Measurements from ENCODE around the gene TMEM217.

Gene TMEM217

GRCh38 chr6:37253486-37254007, 4.4 kb downstream of the TMEM217 start:
- no peak overlapping the region for H3K9ac ChIP-seq (ENCODE audit: low read length)
- H3K4me1 ChIP-seq (ENCODE audit: low read length), result peaks cover 8% of the 10 kb centered on the region
- no peak for DNase-seq

GRCh38 chr6:37251211-37251780, 6.6 kb downstream of the TMEM217 start:
- DNase-seq, result no peak
- Histone ChIP-seq H3K4me1 (ENCODE audit: low read length) (no peaks in the 10 kb centered on the region), H3K4me2 (ENCODE audit: low read depth, low read length) (no peak overlapping the region)

More at GRCh38 chr6:37253486-37254007, 4.4 kb downstream of the TMEM217 start:
- H3K9me3 ChIP-seq (replicated peaks; ENCODE audit: insufficient read depth, low read length), result no peaks in the 10 kb centered on the region
- no peaks in the 10 kb centered on the region for H4K20me1 ChIP-seq (ENCODE audit: insufficient read depth, low read length)
- no peaks in the 10 kb centered on the region for H3K9me2 ChIP-seq (replicated peaks; ENCODE audit: insufficient read depth, low read length)
- no peaks in the 10 kb centered on the region for H3F3A ChIP-seq (ENCODE audit: insufficient read depth, low read length)
- no peak overlapping the region for H2AFZ ChIP-seq (ENCODE audit: low read length)
- H3K79me2 ChIP-seq (ENCODE audit: low read length), result peaks cover 9% of the 10 kb centered on the region
- no peak overlapping the region for H3K4me2 ChIP-seq (ENCODE audit: low read depth, low read length)
- H3K27me3 ChIP-seq (replicated peaks; ENCODE audit: insufficient read depth, low read length), result no peaks in the 10 kb centered on the region
- no peak overlapping the region for H3K4me3 ChIP-seq (ENCODE audit: low read length)
- no peak for TF ChIP-seq EZH2 (optimal IDR thresholded peaks at IDR 0.05; ENCODE audit: low read depth, low read length)
- no peak for TF ChIP-seq EZH2phosphoT487 (IDR thresholded peaks at IDR 0.05; ENCODE audit: low read length)
- no peak for TF ChIP-seq CTCF (IDR thresholded peaks at IDR 0.05; ENCODE audit: low read length)
- H3K27ac ChIP-seq (ENCODE audit: low read length), result no peak overlapping the region
- no peaks in the 10 kb centered on the region for H3K36me3 ChIP-seq (replicated peaks; ENCODE audit: insufficient read depth, low read length)

GRCh38 chr6:37244430-37245310, 13.3 kb downstream of the TMEM217 start:
- Histone ChIP-seq H3K4me1 (ENCODE audit: low read length) (peaks cover 5% of the 10 kb centered on the region; the same call in 1 of the 2 replicates), H3K27ac (ENCODE audit: low read length) (no peak overlapping the region), H3K36me3 (replicated peaks; ENCODE audit: insufficient read depth, low read length) (no peaks in the 10 kb centered on the region), H3K27me3 (replicated peaks; ENCODE audit: insufficient read depth, low read length) (no peaks in the 10 kb centered on the region), H3K4me2 (ENCODE audit: low read depth, low read length) (no peak overlapping the region), H3K4me3 (ENCODE audit: low read length) (no peak overlapping the region), H4K20me1 (ENCODE audit: insufficient read depth, low read length) (no peaks in the 10 kb centered on the region), H2AFZ (ENCODE audit: low read length) (no peak overlapping the region), H3K79me2 (ENCODE audit: low read length) (no peaks in the 10 kb centered on the region), H3K9me2 (replicated peaks; ENCODE audit: insufficient read depth, low read length) (no peaks in the 10 kb centered on the region), H3K9ac (ENCODE audit: low read length) (no peak overlapping the region), H3F3A (ENCODE audit: insufficient read depth, low read length) (no peaks in the 10 kb centered on the region), H3K9me3 (replicated peaks; ENCODE audit: insufficient read depth, low read length) (no peaks in the 10 kb centered on the region)
- TF ChIP-seq EZH2 (optimal IDR thresholded peaks at IDR 0.05; ENCODE audit: low read depth, low read length) (no peak), CTCF (IDR thresholded peaks at IDR 0.05; ENCODE audit: low read length) (no peak), EZH2phosphoT487 (IDR thresholded peaks at IDR 0.05; ENCODE audit: low read length) (no peak)
- no peak for DNase-seq

More at GRCh38 chr6:37251211-37251780, 6.6 kb downstream of the TMEM217 start:
- Histone ChIP-seq H3K4me3 (ENCODE audit: low read length) (no peak overlapping the region), H3K27me3 (replicated peaks; ENCODE audit: insufficient read depth, low read length) (no peaks in the 10 kb centered on the region), H3K9me2 (replicated peaks; ENCODE audit: insufficient read depth, low read length) (no peaks in the 10 kb centered on the region), H3K9ac (ENCODE audit: low read length) (no peak overlapping the region), H3K79me2 (ENCODE audit: low read length) (no peaks in the 10 kb centered on the region), H2AFZ (ENCODE audit: low read length) (no peak overlapping the region), H3K36me3 (replicated peaks; ENCODE audit: insufficient read depth, low read length) (no peaks in the 10 kb centered on the region), H3F3A (ENCODE audit: insufficient read depth, low read length) (no peaks in the 10 kb centered on the region), H4K20me1 (ENCODE audit: insufficient read depth, low read length) (no peaks in the 10 kb centered on the region), H3K9me3 (replicated peaks; ENCODE audit: insufficient read depth, low read length) (no peaks in the 10 kb centered on the region), H3K27ac (ENCODE audit: low read length) (no peak overlapping the region)
- TF ChIP-seq CTCF (IDR thresholded peaks at IDR 0.05; ENCODE audit: low read length), result no peak
- TF ChIP-seq EZH2phosphoT487 (IDR thresholded peaks at IDR 0.05; ENCODE audit: low read length), result no peak
- TF ChIP-seq EZH2 (optimal IDR thresholded peaks at IDR 0.05; ENCODE audit: low read depth, low read length), result no peak

Measured in MM.1S (cell line).